A673 (cell line): ENCODE measurements around the gene TSSK2. TPM values are rescaled to one million over a fixed set of nuclear protein-coding genes. Genes with fewer than 3 reads are reported as not detected.

Experiments
- BruUV-seq: library from RNA; stranded (reverse); fragments of 400-500 nt; replicated peaks from 2 replicates; lab custom pipeline; 2021; lab: Mats Ljungman, UMichigan
- CTCF ChIA-PET: fragments of 300-600 bp; sonication (Branson Sonifier 250); formaldehyde crosslinking; loops from one replicate; lab custom pipeline; 2022; ENCODE audit warnings: antibody characterized with exemption; lab: Charles Lee
- POLR2A ChIA-PET: fragments of 300-600 bp; sonication (Branson Sonifier 250); formaldehyde crosslinking; loops from one replicate; lab custom pipeline; 2022; ENCODE audit warnings: antibody characterized with exemption; ENCODE audit not compliant: low non-redundant PET; lab: Charles Lee
- DNase-seq: peaks from one replicate; pipeline ENCODE4 v3.0.0-alpha.2; 2015; ENCODE audit warnings: low spot score
- H3K27ac ChIP-seq: fragments of 200-600 bp; sonication (generic); 2 replicates; pipeline ENCODE4 v1.5.1; 2016; ENCODE audit warnings: mixed run types, low read depth, mild to moderate bottlenecking, mixed read lengths, antibody characterized with exemption, low read length; ENCODE audit not compliant: poor library complexity, severe bottlenecking
- H3K27me3 ChIP-seq: fragments of 200-600 bp; sonication (generic); replicated peaks from 2 replicates; pipeline ENCODE4 v1.6.1; 2017; ENCODE audit warnings: mixed run types, low read depth, mild to moderate bottlenecking, mixed read lengths, antibody characterized with exemption, low read length; ENCODE audit not compliant: insufficient read depth, poor library complexity
- H3K36me3 ChIP-seq: fragments of 200-600 bp; sonication (generic); 2 replicates; pipeline ENCODE4 v1.6.1; 2016; ENCODE audit warnings: mixed run types, mild to moderate bottlenecking, mixed read lengths, antibody characterized with exemption, low read length; ENCODE audit not compliant: insufficient read depth, poor library complexity, severe bottlenecking
- H3K4me1 ChIP-seq: fragments of 200-600 bp; sonication (generic); 2 replicates; pipeline ENCODE4 v1.6.1; 2017; ENCODE audit warnings: mixed run types, mild to moderate bottlenecking, mixed read lengths, antibody characterized with exemption, low read length; ENCODE audit not compliant: insufficient read depth, poor library complexity, severe bottlenecking
- H3K4me3 ChIP-seq: fragments of 200-600 bp; sonication (generic); 2 replicates; pipeline ENCODE4 v1.5.1; 2016; ENCODE audit warnings: low read depth, mixed run types, mild to moderate bottlenecking, mixed read lengths, low read length; ENCODE audit not compliant: poor library complexity, severe bottlenecking
- H3K9me3 ChIP-seq: fragments of 200-600 bp; sonication (generic); 2 replicates; pipeline ENCODE4 v1.6.1; 2016; ENCODE audit warnings: mixed run types, low read depth, mild to moderate bottlenecking, mixed read lengths, antibody characterized with exemption, low read length; ENCODE audit not compliant: poor library complexity, severe bottlenecking
- CTCF ChIP-seq: fragments of 300-800, 200-600 bp; sonication (generic); conservative IDR thresholded peaks from 2 replicates; pipeline ENCODE4 v1.5.1; 2017; ENCODE audit warnings: low read depth, mild to moderate bottlenecking, antibody characterized with exemption, low read length, moderate library complexity, mixed read lengths
- EZH2 ChIP-seq: fragments of 200-600 bp; sonication (generic); IDR thresholded peaks from 2 replicates; pipeline ENCODE4 v1.6.1; 2017; ENCODE audit warnings: borderline replicate concordance, low read depth, mild to moderate bottlenecking, mixed read lengths, antibody characterized with exemption, low read length; ENCODE audit not compliant: poor library complexity, severe bottlenecking
- intact Hi-C: fragments of 100-400 bp; cut with micrococcal nuclease; formaldehyde crosslinking; loops from one replicate; pipeline ENCODE4 v1.10.0; 2022; ENCODE audit not compliant: unreplicated experiment
- total RNA-seq: library from RNA; stranded (reverse); gene quantifications from 2 replicates; pipeline ENCODE4 v1.2.3, GENCODE V29; 2021

The TSSK2 gene
- total RNA-seq, 1 experiment from 2014 or later, result not detected

DNA sequence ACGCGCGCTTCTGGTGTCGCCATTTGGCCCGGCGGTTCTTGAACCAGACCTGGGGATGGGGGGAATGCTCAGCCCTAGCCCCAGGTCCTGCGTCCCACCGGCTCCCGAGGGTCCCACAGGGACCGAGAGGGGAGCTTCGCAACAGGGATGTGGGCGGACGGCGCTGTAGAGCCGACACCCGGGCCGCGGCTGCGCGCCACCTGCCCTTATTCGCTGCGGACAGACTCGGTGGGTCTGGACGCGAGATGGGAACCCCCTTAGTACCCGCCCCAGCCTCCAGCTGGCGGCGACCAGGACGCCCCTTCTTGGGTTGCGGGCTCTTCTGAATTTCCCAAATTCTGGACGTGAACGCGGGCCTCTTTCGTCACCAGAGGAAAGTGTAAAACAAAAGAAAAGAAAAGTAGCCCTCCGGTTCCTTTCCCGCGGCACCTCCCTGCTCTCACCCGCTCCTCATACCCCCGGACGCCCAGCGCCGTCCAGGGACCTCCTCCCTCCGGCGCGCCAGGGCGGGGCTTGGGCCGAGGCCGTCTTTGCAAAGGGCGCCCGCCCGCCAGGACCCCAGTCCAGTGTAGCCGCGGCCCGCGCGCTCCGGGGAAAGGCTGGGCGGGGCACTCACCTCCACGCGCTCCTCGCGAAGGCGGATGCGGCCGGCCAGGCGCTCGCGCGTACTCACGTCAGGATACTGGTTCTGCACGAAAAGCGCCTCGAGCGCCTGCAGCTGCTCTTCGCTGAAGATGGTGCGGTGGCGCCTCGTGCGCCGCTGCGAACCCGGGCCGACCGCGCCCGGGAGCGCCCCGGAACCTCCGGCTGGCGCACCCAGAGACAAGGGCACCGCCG is 18.2 kb downstream of the TSSK2 start:
- intact Hi-C loops, result no loop called here
- Histone ChIP-seq H3K36me3 (no peaks in the 10 kb centered on the region), H3K9me3 (no peaks in the 10 kb centered on the region), H3K4me1 (no peaks in the 10 kb centered on the region), H3K27me3 (peaks cover 74% of the 10 kb centered on the region), H3K4me3 (no peak overlapping the region), H3K27ac (no peak overlapping the region)
- ChIA-PET CTCF (interaction anchor here (0.9 kb wide), 1 partner anchor 480 kb away, joined by 3 read pairs; no protein-coding TSS in a partner anchor), POLR2A (no interaction called here)
- no peak for DNase-seq
- TF ChIP-seq CTCF (no peak), EZH2 (peak; percentile 99)
- BruUV-seq, result no TSS peak

- no peak for TF ChIP-seq CTCF
- TF ChIP-seq EZH2, result no peak
- no peak within 1 kb of the TSS for H3K4me3 ChIP-seq
- no peak for DNase-seq
- ChIA-PET CTCF (no interaction called here), POLR2A (no interaction called here)
- H3K27me3 ChIP-seq, result peaks cover 74% of the 10 kb centered on the region
- no peak within 1 kb of the TSS for H3K27ac ChIP-seq
- BruUV-seq, result no TSS peak
- intact Hi-C loops, result no loop called here
- H3K9me3 ChIP-seq, result no peaks in the 10 kb centered on the region
- no peaks in the 10 kb centered on the region for H3K36me3 ChIP-seq
- H3K4me1 ChIP-seq, result no peaks in the 10 kb centered on the region
Observed at GRCh38 chr22:19149991-19150390, 18.9 kb downstream of the TSSK2 start, which contains the start of gene GSC2. Gene GSC2, minus strand, starts transcription at chr22:19150292. Its CDS starts 9 bp downstream, at chr22:19150283.

DNA sequence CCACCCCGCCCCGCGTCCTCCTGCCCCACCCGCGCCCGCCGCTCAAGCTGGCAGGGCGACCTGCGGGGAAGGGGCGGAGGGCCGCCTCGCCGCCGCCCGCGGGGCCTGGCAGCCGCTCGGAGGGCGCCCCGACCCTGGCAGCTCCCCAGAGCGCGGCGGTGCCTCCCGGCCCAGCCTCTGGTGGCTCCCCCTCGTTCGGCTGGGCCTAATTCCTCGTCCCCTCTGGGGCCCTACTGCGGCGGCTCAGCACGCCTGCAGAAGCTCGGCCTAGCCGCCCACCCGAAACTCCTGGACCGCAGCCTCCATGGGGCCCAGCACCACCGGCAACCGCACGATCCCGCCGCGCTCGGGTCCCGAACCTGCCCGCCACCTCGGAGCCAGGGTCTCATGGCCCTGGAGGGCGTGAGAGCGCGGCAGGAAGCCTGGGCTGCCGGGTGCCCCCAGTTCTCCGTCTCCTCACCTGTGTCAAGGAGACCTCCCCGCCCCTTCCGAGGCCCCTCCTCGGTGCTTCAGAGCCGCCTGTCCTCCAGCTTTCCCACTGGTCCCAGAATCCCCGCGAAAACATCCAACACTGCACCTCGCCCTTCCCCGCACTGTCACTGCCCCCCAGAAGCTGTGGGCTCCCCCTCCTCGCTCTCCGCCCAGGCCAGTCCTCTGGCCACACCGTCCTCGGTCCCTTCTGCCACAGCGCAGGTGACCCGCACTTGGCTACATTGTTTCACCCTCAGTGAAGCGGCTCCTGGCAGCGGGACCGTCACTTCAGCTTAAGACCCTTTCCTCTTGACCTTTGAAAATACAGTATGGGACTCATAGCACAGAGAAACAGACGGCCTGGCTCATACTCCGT is 19.6 kb downstream of the TSSK2 start:
- DNase-seq, result no peak
- no TSS peak for BruUV-seq
- ChIA-PET CTCF (no interaction called here), POLR2A (no interaction called here)
- H3K27me3 ChIP-seq, result peaks cover 74% of the 10 kb centered on the region
- H3K4me1 ChIP-seq, result no peaks in the 10 kb centered on the region
- H3K36me3 ChIP-seq, result no peaks in the 10 kb centered on the region
- H3K9me3 ChIP-seq, result no peaks in the 10 kb centered on the region
- intact Hi-C loops, result no loop called here
- peak; percentile 89 for TF ChIP-seq EZH2
- no peak for TF ChIP-seq CTCF
- H3K27ac ChIP-seq, result no peak overlapping the region
- no peak overlapping the region for H3K4me3 ChIP-seq
